HepG2 (cell line): ENCODE data around the gene ZNF764. TPM values are rescaled to one million over a fixed set of nuclear protein-coding genes. Genes with fewer than 3 reads are reported as not detected.

ENCODE experiments used
- ARID2 ChIP-seq: sonication (generic); formaldehyde crosslinking; IDR thresholded peaks from 2 replicates; pipeline ENCODE4 v1.8.1; 2022; ENCODE audit warnings: mild to moderate bottlenecking, missing genetic modification reagents, borderline replicate concordance
- CHD4 ChIP-seq: fragments of 200-600 bp; sonication (generic); IDR thresholded peaks from 2 replicates; pipeline ENCODE4 v1.7.0; 2017; ENCODE audit warnings: mild to moderate bottlenecking, low read length, borderline replicate concordance
- GLI4 ChIP-seq: sonication (generic); formaldehyde crosslinking; IDR thresholded peaks from 2 replicates; pipeline ENCODE4 v1.5.1; 2020; ENCODE audit warnings: missing genetic modification reagents, mild to moderate bottlenecking, moderate library complexity, borderline replicate concordance
- MAZ ChIP-seq, 2 experiments: sonication (generic) in 1 of 2; formaldehyde crosslinking in 1 of 2; IDR thresholded peaks; 2 replicates each; pipeline versions ENCODE4 v1.5.0 to v1.6.1; 2012 to 2020; ENCODE audit warnings: low read depth in 2 of 2, mild to moderate bottlenecking in 2 of 2, borderline replicate concordance in 1 of 2, improper control_type of control experiment in 1 of 2, low read length in 1 of 2, missing genetic modification reagents in 1 of 2, moderate library complexity in 1 of 2
- MED8 ChIP-seq: sonication (generic); formaldehyde crosslinking; IDR thresholded peaks from 2 replicates; pipeline ENCODE4 v1.8.1; 2023; ENCODE audit warnings: mild to moderate bottlenecking, missing genetic modification reagents; ENCODE audit not compliant: insufficient replicate concordance
- NR2F1 ChIP-seq, 2 experiments: fragments of 450-650 bp in 1 of 2; formaldehyde crosslinking in 1 of 2; IDR thresholded peaks; 2 replicates each; pipeline versions ENCODE4 v1.5.0 to v1.6.1; 2016 to 2020; ENCODE audit warnings: mild to moderate bottlenecking in 1 of 2, missing compliant biosample characterization in 1 of 2, missing genetic modification reagents in 1 of 2, moderate library complexity in 1 of 2
- RBFOX2 ChIP-seq: fragments of 200-400 bp; formaldehyde crosslinking; IDR thresholded peaks from 2 replicates; pipeline ENCODE4 v1.6.1; 2017; ENCODE audit warnings: low read depth, mild to moderate bottlenecking, low read length
- SIN3B ChIP-seq: fragments of 150-350 bp; IDR thresholded peaks from 2 replicates; pipeline ENCODE4 v1.6.1; 2014; ENCODE audit warnings: low read length
- SYNCRIP ChIP-seq: fragments of 200-400 bp; formaldehyde crosslinking; IDR thresholded peaks from 2 replicates; pipeline ENCODE4 v1.6.1; 2018; ENCODE audit warnings: mild to moderate bottlenecking, low read depth, low read length; ENCODE audit not compliant: insufficient read depth
- TMF1 ChIP-seq: sonication (generic); formaldehyde crosslinking; IDR thresholded peaks from 2 replicates; pipeline ENCODE4 v1.8.1; 2022; ENCODE audit warnings: low read depth, missing genetic modification reagents
- TOPORS ChIP-seq: sonication (generic); formaldehyde crosslinking; IDR thresholded peaks from 2 replicates; pipeline ENCODE4 v1.8.0; 2023; ENCODE audit warnings: mild to moderate bottlenecking, missing genetic modification reagents
- ZFP36 ChIP-seq: fragments of 150-350 bp; IDR thresholded peaks from 2 replicates; pipeline ENCODE4 v1.6.1; 2018; ENCODE audit warnings: borderline replicate concordance, low read length, low read depth; ENCODE audit not compliant: partially characterized antibody
- ZFP82 ChIP-seq: sonication (generic); formaldehyde crosslinking; IDR thresholded peaks from 2 replicates; pipeline ENCODE4 v1.5.1; 2020; ENCODE audit warnings: mild to moderate bottlenecking, missing genetic modification reagents, borderline replicate concordance
- ZNF605 ChIP-seq: sonication (generic); formaldehyde crosslinking; IDR thresholded peaks from 2 replicates; pipeline ENCODE4 v1.8.0; 2022; ENCODE audit warnings: mild to moderate bottlenecking, missing genetic modification reagents
- ZSCAN21 ChIP-seq: sonication (generic); formaldehyde crosslinking; IDR thresholded peaks from 2 replicates; pipeline ENCODE4 v1.8.0; 2022; ENCODE audit warnings: mild to moderate bottlenecking, missing genetic modification reagents, moderate library complexity, borderline replicate concordance
- polyA plus RNA-seq, 8 experiments: library from polyadenylated mRNA; depleted of rRNA in 3 of 8; stranded (reverse) in 7 of 8; unstranded in 1 of 8; fragments of >200 nt; fragmentation: Illumina TruSeq in 4 of 8; extraction: Trizol in 4 of 8; gene quantifications; 2 replicates each; pipeline versions ENCODE4 v1.2.1 to v1.2.3, GENCODE V29; 2011 to 2016; ENCODE audit warnings: low read depth in 4 of 8, missing spikeins in 1 of 8, mixed read lengths in 1 of 8; ENCODE audit not compliant: insufficient read depth in 1 of 8
- total RNA-seq, 5 experiments: library from RNA; depleted of rRNA; stranded (reverse); fragments of >200 nt; fragmentation: Illumina TruSeq; extraction: Trizol; gene quantifications; 2 replicates each; pipeline ENCODE4 v1.2.3, GENCODE V29; 2016; ENCODE audit warnings: low read depth in 1 of 5
- TF ChIP-seq, protein P1 (sequence below): sonication (generic); formaldehyde crosslinking; IDR thresholded peaks from 2 replicates; pipeline ENCODE4 v1.4.0; 2020; ENCODE audit warnings: missing genetic modification reagents, borderline replicate concordance
- TF ChIP-seq, protein P2 (sequence below): sonication (generic); formaldehyde crosslinking; conservative IDR thresholded peaks from 2 replicates; pipeline ENCODE4 v1.8.1; 2023; ENCODE audit warnings: missing genetic modification reagents
- TF ChIP-seq, protein P3 (sequence below): sonication (generic); formaldehyde crosslinking; conservative IDR thresholded peaks from 2 replicates; pipeline ENCODE4 v1.4.0; 2020; ENCODE audit warnings: mild to moderate bottlenecking, missing genetic modification reagents, moderate library complexity

ZNF764 gene
- total and polyA plus RNA-seq, 2 of the 13 experiments (the other 11 are each of a cell fraction or from before 2014, with no cell fraction given), result 4.1 to 9.1 TPM

DNA sequence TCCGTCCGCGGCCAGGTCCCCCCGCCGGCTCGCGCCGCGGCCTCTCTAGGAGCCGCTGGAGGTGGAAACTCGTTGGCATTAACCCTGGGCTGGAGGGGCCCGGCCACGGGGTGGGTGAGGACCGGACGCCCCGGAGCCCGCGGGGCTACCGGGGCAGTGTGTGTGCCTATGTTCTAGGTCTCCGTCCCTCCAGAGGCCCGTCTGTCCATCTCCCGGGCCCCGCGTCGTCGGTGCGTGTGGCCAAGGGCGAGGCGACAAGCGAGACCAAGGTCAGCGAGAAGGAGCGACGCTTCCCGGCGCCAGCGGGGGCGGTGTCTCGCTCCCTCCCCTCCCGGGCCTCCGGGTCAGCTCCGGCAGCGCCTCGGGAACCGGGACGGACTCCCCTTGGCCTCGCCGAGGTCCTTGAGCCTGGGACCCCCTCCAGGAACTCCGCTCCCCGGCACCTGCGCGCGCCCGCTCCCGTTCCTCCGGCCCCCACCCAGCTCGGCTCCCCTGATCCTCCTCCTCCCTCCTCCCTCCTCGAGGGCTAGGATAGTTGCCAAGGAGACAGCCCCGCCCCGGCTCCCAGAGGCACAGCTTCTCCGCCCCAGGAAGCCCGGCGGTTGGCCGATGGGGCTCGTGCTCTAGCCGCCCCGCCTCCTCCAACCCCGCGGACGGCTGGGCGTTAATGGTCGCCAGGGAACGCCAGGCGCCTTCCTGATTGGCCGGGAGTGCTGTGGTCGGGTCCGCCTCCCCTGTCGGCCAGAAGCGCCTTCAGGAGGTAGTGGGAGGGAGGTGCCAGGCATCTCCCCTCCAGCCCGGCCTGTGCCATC, 31.1 kb downstream of the ZNF764 start (continued):
- TF ChIP-seq, protein P1, sequence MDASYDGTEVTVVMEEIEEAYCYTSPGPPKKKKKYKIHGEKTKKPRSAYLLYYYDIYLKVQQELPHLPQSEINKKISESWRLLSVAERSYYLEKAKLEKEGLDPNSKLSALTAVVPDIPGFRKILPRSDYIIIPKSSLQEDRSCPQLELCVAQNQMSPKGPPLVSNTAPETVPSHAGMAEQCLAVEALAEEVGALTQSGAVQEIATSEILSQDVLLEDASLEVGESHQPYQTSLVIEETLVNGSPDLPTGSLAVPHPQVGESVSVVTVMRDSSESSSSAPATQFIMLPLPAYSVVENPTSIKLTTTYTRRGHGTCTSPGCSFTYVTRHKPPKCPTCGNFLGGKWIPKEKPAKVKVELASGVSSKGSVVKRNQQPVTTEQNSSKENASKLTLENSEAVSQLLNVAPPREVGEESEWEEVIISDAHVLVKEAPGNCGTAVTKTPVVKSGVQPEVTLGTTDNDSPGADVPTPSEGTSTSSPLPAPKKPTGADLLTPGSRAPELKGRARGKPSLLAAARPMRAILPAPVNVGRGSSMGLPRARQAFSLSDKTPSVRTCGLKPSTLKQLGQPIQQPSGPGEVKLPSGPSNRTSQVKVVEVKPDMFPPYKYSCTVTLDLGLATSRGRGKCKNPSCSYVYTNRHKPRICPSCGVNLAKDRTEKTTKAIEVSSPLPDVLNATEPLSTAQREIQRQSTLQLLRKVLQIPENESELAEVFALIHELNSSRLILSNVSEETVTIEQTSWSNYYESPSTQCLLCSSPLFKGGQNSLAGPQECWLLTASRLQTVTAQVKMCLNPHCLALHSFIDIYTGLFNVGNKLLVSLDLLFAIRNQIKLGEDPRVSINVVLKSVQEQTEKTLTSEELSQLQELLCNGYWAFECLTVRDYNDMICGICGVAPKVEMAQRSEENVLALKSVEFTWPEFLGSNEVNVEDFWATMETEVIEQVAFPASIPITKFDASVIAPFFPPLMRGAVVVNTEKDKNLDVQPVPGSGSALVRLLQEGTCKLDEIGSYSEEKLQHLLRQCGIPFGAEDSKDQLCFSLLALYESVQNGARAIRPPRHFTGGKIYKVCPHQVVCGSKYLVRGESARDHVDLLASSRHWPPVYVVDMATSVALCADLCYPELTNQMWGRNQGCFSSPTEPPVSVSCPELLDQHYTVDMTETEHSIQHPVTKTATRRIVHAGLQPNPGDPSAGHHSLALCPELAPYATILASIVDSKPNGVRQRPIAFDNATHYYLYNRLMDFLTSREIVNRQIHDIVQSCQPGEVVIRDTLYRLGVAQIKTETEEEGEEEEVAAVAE (CRISPR knock-in tag), result no peak; the same call in 1 of the 2 replicates
- TF ChIP-seq ZNF605 (CRISPR knock-in tag) (peak; percentile 23; the same call in 1 of the 2 replicates), CHD4 (no peak), NR2F1 (CRISPR knock-in tag; IDR thresholded peaks at IDR 0.05) (peak in 1 of 2 experiments; percentile 60; a peak in 1 of 4 replicates), ZFP82 (CRISPR knock-in tag) (no peak), ZSCAN21 (CRISPR knock-in tag) (peak; percentile 44; the same call in 1 of the 2 replicates), TOPORS (CRISPR knock-in tag) (peak; percentile 77), RBFOX2 (peak; percentile 94), SIN3B (0 out of 2 replicates have a peak, but pooled peaks have one; percentile 18), MED8 (CRISPR knock-in tag) (no peak), ZFP36 (no peak), TMF1 (CRISPR knock-in tag) (0 out of 2 replicates have a peak, but pooled peaks have one; percentile 53), MAZ (IDR thresholded peaks at IDR 0.05; ENCODE audit: borderline replicate concordance, low read depth, low read length) (peak; percentile 82), MAZ (CRISPR knock-in tag; IDR thresholded peaks at IDR 0.05; ENCODE audit: low read depth) (peak; percentile 97), SYNCRIP (no peak), GLI4 (CRISPR knock-in tag) (no peak), ARID2 (CRISPR knock-in tag) (peak; percentile 80; the same call in 1 of the 2 replicates)
- TF ChIP-seq, protein P2, sequence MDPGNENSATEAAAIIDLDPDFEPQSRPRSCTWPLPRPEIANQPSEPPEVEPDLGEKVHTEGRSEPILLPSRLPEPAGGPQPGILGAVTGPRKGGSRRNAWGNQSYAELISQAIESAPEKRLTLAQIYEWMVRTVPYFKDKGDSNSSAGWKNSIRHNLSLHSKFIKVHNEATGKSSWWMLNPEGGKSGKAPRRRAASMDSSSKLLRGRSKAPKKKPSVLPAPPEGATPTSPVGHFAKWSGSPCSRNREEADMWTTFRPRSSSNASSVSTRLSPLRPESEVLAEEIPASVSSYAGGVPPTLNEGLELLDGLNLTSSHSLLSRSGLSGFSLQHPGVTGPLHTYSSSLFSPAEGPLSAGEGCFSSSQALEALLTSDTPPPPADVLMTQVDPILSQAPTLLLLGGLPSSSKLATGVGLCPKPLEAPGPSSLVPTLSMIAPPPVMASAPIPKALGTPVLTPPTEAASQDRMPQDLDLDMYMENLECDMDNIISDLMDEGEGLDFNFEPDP (CRISPR knock-in tag), result no peak
- TF ChIP-seq, protein P3, sequence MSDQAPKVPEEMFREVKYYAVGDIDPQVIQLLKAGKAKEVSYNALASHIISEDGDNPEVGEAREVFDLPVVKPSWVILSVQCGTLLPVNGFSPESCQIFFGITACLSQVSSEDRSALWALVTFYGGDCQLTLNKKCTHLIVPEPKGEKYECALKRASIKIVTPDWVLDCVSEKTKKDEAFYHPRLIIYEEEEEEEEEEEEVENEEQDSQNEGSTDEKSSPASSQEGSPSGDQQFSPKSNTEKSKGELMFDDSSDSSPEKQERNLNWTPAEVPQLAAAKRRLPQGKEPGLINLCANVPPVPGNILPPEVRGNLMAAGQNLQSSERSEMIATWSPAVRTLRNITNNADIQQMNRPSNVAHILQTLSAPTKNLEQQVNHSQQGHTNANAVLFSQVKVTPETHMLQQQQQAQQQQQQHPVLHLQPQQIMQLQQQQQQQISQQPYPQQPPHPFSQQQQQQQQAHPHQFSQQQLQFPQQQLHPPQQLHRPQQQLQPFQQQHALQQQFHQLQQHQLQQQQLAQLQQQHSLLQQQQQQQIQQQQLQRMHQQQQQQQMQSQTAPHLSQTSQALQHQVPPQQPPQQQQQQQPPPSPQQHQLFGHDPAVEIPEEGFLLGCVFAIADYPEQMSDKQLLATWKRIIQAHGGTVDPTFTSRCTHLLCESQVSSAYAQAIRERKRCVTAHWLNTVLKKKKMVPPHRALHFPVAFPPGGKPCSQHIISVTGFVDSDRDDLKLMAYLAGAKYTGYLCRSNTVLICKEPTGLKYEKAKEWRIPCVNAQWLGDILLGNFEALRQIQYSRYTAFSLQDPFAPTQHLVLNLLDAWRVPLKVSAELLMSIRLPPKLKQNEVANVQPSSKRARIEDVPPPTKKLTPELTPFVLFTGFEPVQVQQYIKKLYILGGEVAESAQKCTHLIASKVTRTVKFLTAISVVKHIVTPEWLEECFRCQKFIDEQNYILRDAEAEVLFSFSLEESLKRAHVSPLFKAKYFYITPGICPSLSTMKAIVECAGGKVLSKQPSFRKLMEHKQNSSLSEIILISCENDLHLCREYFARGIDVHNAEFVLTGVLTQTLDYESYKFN (CRISPR knock-in tag), result peak; percentile 69; the same call in 1 of the 2 replicates
